ENCODE data around the gene JUP.

JUP gene

GRCh38 chr17:41711669-41712400 is 74.7 kb downstream of the JUP start, which contains the start of gene GAST:
Gene GAST (plus strand): TSS chr17:41712331. CDS start chr17:41715437, 3,106 bp downstream.
- ChIA-PET POLR2A (ENCODE audit: low non-redundant PET) (no interaction called here), CTCF (interaction anchor here (0.7 to 2.3 kb wide), 2 partner anchors 16 to 270 kb away, joined by 4 to 7 read pairs; no protein-coding TSS in a partner anchor)
- no peak for DNase-seq (ENCODE audit: low spot score)
- H3K27ac ChIP-seq = no peak within 1 kb of the TSS
- TF ChIP-seq CTCF (conservative IDR thresholded peaks at IDR 0.05; ENCODE audit: low read depth) = no peak

- DNase-seq (ENCODE audit: low spot score) = no peak
- no peak overlapping the region for H3K27ac ChIP-seq
- POLR2A ChIA-PET (ENCODE audit: low non-redundant PET) = interaction anchor here (0.6 kb wide), 1 partner anchor 15 kb away, joined by 5 read pairs; no protein-coding TSS in a partner anchor
- CTCF ChIA-PET = interaction anchor here (0.6 to 2.5 kb wide), 2 partner anchors 15 to 44 kb away, joined by 3 to 12 read pairs; no protein-coding TSS in a partner anchor
- TF ChIP-seq CTCF (conservative IDR thresholded peaks at IDR 0.05; ENCODE audit: low read depth) = no peak
Observed at GRCh38 chr17:41710472-41711090, 75.9 kb downstream of the JUP start.

GRCh38 chr17:41707803-41708669 is 78.5 kb downstream of the JUP start:
- POLR2A ChIA-PET (ENCODE audit: low non-redundant PET) = no interaction called here
- no peak for DNase-seq (ENCODE audit: low spot score)
- CTCF ChIA-PET = interaction anchor here (2.5 kb wide), 1 partner anchor 12 kb away, joined by 12 read pairs; no protein-coding TSS in a partner anchor
- H3K27ac ChIP-seq = no peak overlapping the region
- no peak for TF ChIP-seq CTCF (conservative IDR thresholded peaks at IDR 0.05; ENCODE audit: low read depth)

GRCh38 chr17:41705271-41705991 is 81.1 kb downstream of the JUP start:
- no peak overlapping the region for H3K27ac ChIP-seq
- no peak for DNase-seq (ENCODE audit: low spot score)
- no peak for TF ChIP-seq CTCF (conservative IDR thresholded peaks at IDR 0.05; ENCODE audit: low read depth)
- ChIA-PET POLR2A (ENCODE audit: low non-redundant PET) (interaction anchor here (0.6 kb wide), 1 partner anchor 59 kb away, joined by 3 read pairs; no protein-coding TSS in a partner anchor), CTCF (interaction anchor here (1.2 to 1.6 kb wide), 2 partner anchors 9 kb away, joined by 5 to 12 read pairs; no protein-coding TSS in a partner anchor)
